Measurements from ENCODE around the gene FOXK1. TPM values are rescaled to one million over a fixed set of nuclear protein-coding genes. Genes with fewer than 3 reads are reported as not detected.
"Not testable (repeated sequence)": the region's sequence is repeated elsewhere in the genome, so short reads cannot be mapped to it uniquely, and the experiment has no call there.

Gene FOXK1
- total RNA-seq, 1 experiment from 2014 or later = 22.1 TPM

DNA sequence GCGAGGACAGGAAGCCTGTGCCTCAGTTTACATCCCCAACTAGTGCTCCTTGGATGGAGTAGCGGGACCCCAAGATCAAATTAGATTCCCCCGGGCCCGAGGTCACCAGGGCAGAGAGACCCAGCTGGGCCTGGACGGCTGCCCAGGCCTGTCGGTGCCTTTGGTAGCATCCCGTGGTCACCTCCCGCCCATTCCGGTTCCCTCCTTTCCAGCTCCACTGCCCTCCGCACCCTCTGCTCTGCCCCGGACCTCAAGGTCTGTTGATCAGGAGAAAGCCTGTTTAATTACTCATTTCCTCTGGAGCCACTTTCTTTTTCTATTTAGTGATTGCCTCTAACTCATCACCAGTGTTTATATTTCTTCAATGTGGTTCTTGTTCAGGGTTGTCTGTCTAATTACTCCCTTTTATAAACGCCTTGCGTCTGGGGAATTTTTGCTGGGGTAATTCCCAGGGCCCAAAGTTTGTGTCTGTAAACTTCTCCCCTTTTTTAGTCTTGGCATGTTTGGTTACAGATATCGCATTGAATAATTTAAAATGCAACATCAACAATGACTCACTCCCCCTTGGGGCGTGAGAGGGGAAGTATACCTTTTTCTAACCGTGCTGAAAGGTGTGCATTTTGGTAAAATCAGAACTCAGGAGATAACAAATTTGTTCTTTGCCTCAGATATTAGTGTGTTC is 1.9 kb downstream of the FOXK1 start:
- peaks cover 7% of the 10 kb centered on the region for H3K4me1 ChIP-seq
- peak overlapping the region; percentile 99 for H3K4me3 ChIP-seq
- H3K9me3 ChIP-seq (replicated peaks) = no peaks in the 10 kb centered on the region
- H3K27ac ChIP-seq = peak overlapping the region; percentile 25; the same call in 1 of the 2 replicates
- no peaks in the 10 kb centered on the region for H3K36me3 ChIP-seq
- H3K27me3 ChIP-seq = no peaks in the 10 kb centered on the region
- peak; percentile 26 to 33 for DNase-seq

DNA sequence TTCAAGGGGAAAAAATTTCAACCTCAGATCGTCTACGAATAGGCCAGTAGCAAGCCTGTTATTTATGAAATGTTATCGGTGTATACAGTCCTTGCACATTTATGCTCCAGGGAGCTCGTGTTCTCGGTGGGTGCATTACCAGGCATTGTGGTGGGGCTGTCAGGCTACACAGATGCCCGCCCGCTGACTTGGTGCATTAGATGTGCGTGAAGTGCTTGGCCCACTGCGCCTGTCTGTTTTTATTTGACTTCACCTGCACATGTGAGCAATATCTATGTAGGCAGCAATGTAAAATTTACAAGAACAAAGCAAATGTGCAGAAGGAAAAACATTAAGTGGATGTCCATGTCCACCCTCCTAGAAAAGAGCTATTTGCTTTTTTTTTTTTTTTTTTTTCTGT is 2.8 kb downstream of the FOXK1 start:
- DNase-seq = no peak
- H3K4me3 ChIP-seq = no peak overlapping the region
- H3K9me3 ChIP-seq (replicated peaks) = no peaks in the 10 kb centered on the region
- no peaks in the 10 kb centered on the region for H3K36me3 ChIP-seq
- no peaks in the 10 kb centered on the region for H3K27me3 ChIP-seq
- no peak overlapping the region for H3K27ac ChIP-seq
- H3K4me1 ChIP-seq = peaks cover 7% of the 10 kb centered on the region

DNA sequence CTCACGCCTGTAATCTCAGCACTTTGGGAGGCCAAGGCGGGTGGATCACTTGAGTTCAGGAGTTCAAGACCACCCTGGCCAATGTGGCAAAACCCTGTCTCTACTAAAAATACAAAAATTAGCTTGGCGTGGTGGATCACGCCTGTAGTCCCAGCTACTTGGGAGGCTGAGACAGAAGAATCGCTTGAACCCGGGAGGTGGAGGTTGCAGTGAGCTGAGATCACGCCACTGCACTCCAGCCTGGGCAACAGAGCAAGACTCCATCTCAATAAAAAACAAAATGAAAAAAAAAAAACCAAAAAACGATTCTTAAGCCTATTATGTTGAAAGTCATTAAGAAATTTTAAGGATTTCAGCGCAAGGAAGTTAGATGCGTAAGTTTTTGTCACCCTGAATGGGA is 3.6 kb downstream of the FOXK1 start:
- not testable (repeated sequence) for DNase-seq; H3K9me3 ChIP-seq (replicated peaks); H3K27me3 ChIP-seq; H3K4me1 ChIP-seq; H3K4me3 ChIP-seq; H3K36me3 ChIP-seq; H3K27ac ChIP-seq

DNA sequence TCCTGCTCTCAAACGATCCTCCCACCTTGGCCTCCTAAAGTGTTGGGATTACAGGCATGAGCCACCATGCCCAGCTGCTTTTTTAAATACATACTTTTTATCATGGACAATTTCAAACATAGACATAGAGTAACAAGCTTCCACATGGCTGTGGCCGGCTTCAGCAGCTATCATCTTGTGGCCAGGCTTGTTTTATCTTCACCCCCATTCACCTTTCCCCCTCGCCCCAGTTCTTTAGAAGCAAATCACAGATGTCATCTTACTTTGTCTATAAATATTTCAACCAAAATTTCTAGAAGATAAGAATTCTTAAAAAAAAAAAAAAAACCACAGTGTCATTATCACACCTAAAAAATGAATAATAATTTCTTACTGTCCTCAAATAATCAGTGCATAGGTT is 5.9 kb downstream of the FOXK1 start:
- no peak for DNase-seq
- Histone ChIP-seq H3K4me3 (no peak overlapping the region), H3K36me3 (no peaks in the 10 kb centered on the region)

DNA sequence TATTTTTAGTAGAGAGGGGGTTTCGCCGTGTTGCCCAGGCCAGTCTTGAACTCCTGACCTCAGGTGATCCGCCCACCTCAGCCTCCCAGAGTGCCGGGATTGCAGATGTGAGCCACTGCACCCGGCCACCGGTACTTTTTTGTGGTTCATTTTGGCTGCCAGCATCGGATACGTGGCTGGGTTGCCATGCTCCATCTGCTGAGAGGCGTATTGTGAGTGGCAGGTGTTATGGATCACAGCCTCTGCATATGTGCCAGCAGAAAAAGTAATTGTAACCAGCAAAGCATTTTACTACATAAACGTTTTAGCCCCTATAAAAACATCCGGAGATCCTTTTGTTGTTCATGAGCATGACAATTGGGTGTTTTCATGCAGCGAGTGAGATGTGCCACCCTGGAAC is 7.1 kb downstream of the FOXK1 start:
- Histone ChIP-seq H3K27me3 (no peaks in the 10 kb centered on the region), H3K36me3 (no peaks in the 10 kb centered on the region), H3K4me1 (no peaks in the 10 kb centered on the region; the same call in 1 of the 2 replicates), H3K9me3 (replicated peaks) (no peaks in the 10 kb centered on the region), H3K27ac (no peak overlapping the region), H3K4me3 (no peak overlapping the region)
- no peak for DNase-seq

More for the DNA sequence above, 5.9 kb downstream of the FOXK1 start:
- peaks cover 7% of the 10 kb centered on the region; the same call in 1 of the 2 replicates for H3K4me1 ChIP-seq
- no peak overlapping the region for H3K27ac ChIP-seq
- no peaks in the 10 kb centered on the region for H3K9me3 ChIP-seq (replicated peaks)
- H3K27me3 ChIP-seq = no peaks in the 10 kb centered on the region

DNA sequence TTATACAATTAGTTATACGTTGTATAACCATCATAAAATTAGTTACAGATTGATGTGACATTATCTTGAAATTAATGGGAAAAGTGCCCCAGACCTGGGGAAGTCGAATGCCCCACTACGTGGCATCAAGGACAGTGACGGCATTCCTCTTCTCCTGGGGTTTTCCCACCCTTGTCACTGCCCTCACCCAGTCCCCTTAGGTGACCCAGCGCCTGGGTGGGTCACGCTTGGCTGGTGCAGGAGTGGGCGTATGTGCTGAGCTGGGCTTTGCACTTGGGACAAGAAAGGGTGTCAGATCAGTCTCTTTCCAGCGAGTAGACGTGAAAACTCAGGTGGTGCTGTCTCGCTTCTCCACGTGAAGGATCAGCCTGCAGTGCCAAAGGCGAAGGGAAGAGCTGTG is 7.6 kb downstream of the FOXK1 start:
- Histone ChIP-seq H3K27me3 (no peaks in the 10 kb centered on the region), H3K27ac (no peak overlapping the region), H3K9me3 (replicated peaks) (no peaks in the 10 kb centered on the region), H3K4me3 (no peak overlapping the region), H3K36me3 (no peaks in the 10 kb centered on the region), H3K4me1 (no peaks in the 10 kb centered on the region)
- no peak for DNase-seq

DNA sequence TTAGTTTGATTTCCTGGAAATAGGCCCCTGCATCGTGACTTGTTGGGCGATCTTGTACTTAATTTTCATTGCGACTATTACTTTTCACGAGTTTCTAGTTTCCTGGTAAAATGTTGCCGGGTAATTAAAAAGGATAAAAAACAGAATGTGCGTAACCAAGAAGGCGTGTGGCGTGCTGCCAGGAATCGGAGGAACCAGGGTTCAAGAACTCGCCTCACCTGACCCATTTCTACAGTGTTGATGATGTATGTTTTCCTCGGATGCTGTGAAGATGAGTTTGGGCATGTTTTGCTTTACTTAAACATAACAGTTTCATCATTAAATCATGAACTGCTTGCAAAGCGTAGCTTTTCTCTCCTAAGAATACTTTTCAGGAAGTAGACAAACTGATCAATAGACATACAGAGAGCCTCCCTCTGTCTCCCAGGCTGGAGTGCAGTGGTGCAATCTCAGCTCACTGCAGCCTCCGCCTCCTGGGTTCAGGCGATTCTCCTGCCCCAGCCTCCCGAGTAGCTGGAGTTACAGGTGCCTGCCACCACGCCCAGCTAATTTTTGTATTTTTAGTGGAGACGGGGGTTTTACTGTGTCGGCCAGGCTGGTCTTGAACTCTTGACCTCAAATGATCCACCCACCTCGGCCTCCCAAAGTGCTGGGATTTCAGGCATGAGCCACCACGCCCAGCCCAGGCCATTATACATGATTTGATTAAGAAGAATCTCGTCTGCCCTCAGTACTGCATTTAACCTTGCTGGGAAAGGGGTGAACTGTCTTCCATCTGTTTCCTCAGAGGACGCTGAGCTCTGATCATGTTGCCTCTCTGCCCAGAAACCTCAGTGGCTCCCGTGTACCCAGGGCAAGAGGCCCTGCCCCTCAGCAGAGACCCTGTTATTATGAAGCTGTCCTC is 9.1 kb downstream of the FOXK1 start:
- no peak for DNase-seq
- Histone ChIP-seq H3K4me3 (no peak overlapping the region), H3K27ac (no peak overlapping the region), H3K4me1 (no peaks in the 10 kb centered on the region), H3K27me3 (no peaks in the 10 kb centered on the region), H3K36me3 (no peaks in the 10 kb centered on the region), H3K9me3 (replicated peaks) (no peaks in the 10 kb centered on the region)

DNA sequence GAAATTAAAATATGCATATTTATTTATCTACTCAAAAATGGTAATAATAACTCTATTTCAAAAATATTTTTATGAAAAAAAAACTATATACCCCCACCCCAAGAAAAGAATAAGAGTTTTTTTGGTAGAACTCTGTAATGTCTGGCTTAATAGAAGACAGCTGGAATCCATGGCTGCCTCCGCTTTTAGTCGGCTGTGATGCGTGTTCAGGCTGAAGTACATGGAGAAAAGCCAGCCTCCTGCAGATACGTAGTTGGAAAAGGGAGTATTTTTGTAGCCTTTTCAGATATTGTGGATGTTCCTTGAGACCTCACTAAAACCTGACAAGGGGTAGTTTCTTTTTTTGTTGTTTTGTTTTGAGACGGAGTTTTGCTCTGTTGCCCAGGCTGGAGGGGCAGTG is 10.0 kb downstream of the FOXK1 start:
- no peaks in the 10 kb centered on the region for H3K9me3 ChIP-seq (replicated peaks)
- no peak for DNase-seq
- no peak overlapping the region for H3K4me3 ChIP-seq
- no peaks in the 10 kb centered on the region for H3K4me1 ChIP-seq
- no peaks in the 10 kb centered on the region for H3K36me3 ChIP-seq
- no peak overlapping the region for H3K27ac ChIP-seq
- H3K27me3 ChIP-seq = no peaks in the 10 kb centered on the region

DNA sequence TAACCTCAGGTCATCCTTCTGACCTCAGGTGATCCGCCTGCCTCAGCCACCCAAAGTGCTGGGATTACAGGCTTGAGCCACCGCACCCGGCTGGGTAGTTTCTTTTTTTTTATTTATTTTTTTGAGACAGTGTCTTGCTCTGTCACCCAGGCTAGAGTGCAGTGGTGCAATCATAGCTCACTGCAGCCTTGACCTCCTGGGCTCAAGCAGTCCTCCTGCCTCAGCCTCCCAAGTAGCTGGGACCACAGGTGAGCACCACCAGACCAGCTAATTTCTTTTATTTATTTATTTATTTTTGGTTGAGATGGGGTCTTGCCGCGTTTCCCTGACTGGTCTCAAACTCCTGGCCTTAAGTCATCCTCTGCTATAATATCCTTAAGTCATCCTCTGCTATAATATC is 10.5 kb downstream of the FOXK1 start:
- not testable (repeated sequence) for H3K27ac ChIP-seq; H3K36me3 ChIP-seq; DNase-seq; H3K9me3 ChIP-seq (replicated peaks); H3K4me3 ChIP-seq; H3K4me1 ChIP-seq; H3K27me3 ChIP-seq

DNA sequence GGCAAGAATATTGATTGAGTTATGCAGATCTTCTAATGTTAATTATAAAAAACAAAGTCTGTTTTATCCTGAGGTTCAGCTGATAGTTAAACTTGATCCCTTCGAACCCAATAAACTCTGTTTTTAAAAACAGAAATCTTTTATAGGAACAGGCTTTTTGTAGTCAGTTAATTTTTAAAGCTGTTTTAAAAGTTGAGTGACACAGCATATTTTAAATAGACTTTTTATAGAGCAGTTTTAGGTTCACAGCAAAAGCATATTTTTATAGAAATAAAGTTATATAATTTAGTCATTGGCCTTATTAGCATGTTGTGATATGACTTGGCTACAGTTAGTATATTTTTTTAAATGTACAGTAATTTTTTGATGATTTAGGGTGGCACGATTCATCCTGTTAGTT is 11.1 kb downstream of the FOXK1 start:
- Histone ChIP-seq H3K27me3 (no peaks in the 10 kb centered on the region), H3K4me3 (no peak overlapping the region), H3K27ac (no peak overlapping the region), H3K36me3 (no peaks in the 10 kb centered on the region), H3K4me1 (no peaks in the 10 kb centered on the region), H3K9me3 (replicated peaks) (no peaks in the 10 kb centered on the region)
- DNase-seq = no peak

DNA sequence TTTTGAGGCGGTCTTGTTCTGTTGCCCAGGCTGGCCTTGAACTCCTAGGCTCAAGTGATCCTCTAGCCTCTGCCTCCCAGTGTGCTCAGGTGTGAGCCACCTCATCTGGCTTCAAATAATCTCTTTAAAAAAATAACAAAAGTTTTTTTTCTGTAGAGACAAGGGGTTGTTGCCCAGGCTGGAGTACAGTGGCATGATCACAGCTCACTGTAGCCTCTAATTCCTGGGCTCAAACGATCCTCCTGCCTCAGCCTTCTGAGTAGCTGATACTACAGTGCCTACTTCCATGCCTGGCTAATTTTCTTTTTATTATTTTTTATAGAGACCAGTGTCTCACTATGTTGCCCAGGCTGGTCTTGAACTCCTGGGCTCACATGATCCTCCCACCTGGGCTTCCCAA is 11.7 kb downstream of the FOXK1 start:
- DNase-seq = no peak
- Histone ChIP-seq H3K36me3 (no peaks in the 10 kb centered on the region), H3K4me3 (no peak overlapping the region), H3K9me3 (replicated peaks) (no peaks in the 10 kb centered on the region), H3K27me3 (no peaks in the 10 kb centered on the region), H3K4me1 (no peaks in the 10 kb centered on the region), H3K27ac (no peak overlapping the region)

DNA sequence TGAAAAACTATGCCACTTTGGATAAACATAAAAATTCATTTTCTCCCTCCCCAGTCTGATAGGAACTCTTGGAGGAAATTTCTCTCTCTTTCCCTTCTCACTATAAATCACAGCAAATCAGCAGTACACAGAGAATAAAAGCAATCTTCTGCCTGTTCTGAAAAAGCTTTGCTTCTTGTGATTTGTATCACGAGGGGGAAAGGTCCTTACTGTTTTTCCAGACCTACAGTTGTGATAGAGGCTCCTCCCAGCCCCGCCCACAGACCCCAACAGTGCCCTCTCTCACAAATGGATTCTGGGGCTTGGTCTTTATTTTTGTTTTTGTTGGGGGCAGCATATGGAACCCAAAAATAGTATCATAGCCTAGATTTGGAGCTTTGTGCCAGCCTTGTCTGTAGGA is 12.2 kb downstream of the FOXK1 start:
- no peak overlapping the region for H3K4me3 ChIP-seq
- no peaks in the 10 kb centered on the region for H3K4me1 ChIP-seq
- no peaks in the 10 kb centered on the region for H3K36me3 ChIP-seq
- no peaks in the 10 kb centered on the region for H3K27me3 ChIP-seq
- H3K27ac ChIP-seq = no peak overlapping the region
- no peaks in the 10 kb centered on the region for H3K9me3 ChIP-seq (replicated peaks)
- DNase-seq = no peak

DNA sequence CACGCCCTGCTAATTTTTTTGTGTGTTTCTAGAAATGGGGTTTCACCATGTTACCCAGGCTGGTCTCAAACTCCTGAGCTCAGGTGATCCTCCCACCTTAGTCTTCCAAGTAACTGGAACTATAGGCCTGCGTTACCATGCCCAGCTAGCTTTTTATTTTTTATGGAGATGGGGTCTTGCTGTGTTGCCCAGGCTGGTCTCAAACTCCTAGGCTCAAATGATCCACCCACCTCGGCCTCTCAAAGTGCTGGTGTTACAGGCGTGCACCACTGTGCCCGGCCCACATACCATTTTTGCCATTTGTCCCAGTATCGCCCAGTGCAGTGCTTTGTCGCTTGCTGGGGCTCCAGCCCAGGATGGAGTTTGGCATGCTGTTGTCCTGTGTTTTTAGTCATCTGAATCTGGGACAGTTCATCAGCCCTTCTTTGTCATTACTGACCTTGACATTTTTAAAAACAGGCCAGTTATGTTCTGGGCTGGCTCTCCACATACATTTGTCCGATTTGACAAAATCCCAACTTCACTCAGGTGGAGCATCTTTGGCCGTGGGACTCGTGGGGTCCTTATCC is 16.7 kb downstream of the FOXK1 start:
- H3K36me3 ChIP-seq = no peaks in the 10 kb centered on the region
- H3K27me3 ChIP-seq = no peaks in the 10 kb centered on the region
- no peak overlapping the region for H3K4me3 ChIP-seq
- H3K4me1 ChIP-seq = no peaks in the 10 kb centered on the region
- no peak for DNase-seq
- no peak overlapping the region for H3K27ac ChIP-seq
- no peaks in the 10 kb centered on the region for H3K9me3 ChIP-seq (replicated peaks)

DNA sequence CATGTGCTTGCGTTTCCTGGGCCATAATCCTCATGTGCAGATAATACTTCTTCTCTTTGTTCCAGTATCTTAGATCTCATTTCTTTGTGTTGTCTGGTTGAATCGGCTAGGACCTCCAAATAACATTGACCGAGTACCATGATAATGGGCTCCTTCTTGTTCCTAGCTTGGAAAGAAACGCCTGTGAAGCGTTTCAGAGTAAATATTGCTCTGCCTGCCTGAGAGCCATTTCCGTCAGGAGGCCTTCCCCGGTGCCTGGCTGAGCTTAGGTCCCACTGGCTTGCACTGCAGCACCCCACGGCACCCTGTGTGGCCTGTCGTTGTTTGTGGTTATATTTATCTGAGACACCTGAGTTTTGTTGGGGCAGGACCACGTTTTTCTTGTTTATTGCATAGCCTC is 17.7 kb downstream of the FOXK1 start:
- H3K27me3 ChIP-seq = no peaks in the 10 kb centered on the region
- H3K27ac ChIP-seq = no peak overlapping the region
- no peak for DNase-seq

DNA sequence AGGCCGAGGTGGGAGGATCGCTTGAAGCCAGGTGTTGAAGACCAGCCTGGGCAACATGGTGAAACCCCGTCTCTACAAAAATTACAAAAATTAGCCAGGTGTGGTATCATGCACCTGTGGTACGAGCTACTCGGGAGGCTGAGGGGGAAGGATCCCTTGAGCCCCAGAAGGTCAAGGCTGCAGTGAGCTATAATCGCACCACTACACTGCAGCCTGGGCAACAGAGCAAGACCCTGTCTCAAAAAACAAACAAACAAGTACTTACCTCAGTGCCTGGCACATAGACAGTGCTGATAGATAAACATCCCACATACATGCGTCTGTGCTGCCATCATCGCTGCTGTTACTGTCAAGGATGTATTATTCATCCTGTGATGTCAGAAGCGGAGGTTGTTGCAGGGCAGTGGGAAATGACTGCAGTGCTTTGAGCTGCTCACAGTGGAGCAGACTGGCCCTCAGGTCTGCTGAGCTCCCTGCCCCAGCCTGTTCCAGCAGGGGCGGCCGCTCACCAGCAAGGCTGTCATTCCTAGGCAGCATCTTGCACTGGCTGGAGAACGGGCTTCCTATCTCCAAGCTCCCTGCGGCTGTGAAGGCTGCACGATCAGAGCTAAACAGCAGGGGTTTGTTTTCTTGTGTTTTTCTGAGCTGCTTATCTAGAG is 18.6 kb downstream of the FOXK1 start:
- no peaks in the 10 kb centered on the region for H3K9me3 ChIP-seq (replicated peaks)
- no peak overlapping the region for H3K4me3 ChIP-seq
- no peaks in the 10 kb centered on the region; the same call in 1 of the 2 replicates for H3K36me3 ChIP-seq
- H3K4me1 ChIP-seq = no peaks in the 10 kb centered on the region
- DNase-seq = no peak
- H3K27ac ChIP-seq = no peak overlapping the region
- no peaks in the 10 kb centered on the region for H3K27me3 ChIP-seq

More for the DNA sequence above, 17.7 kb downstream of the FOXK1 start:
- no peaks in the 10 kb centered on the region; the same call in 1 of the 2 replicates for H3K36me3 ChIP-seq
- H3K4me3 ChIP-seq = no peak overlapping the region
- H3K9me3 ChIP-seq (replicated peaks) = no peaks in the 10 kb centered on the region
- no peaks in the 10 kb centered on the region for H3K4me1 ChIP-seq

Data from SJCRH30 (cell line).